Skeletal muscle satellite cell (primary cell): ENCODE results near the gene RAB21.
"Not testable (repeated sequence)": the region's sequence is repeated elsewhere in the genome, so short reads cannot be mapped to it uniquely, and the experiment has no call there.

Source experiments
- H3K27me3 ChIP-seq: 2 replicates; pipeline ENCODE4 v1.7.0; 2013; ENCODE audit warnings: low read length; ENCODE audit not compliant: control insufficient read depth, insufficient read depth
- H3K36me3 ChIP-seq: 2 replicates; pipeline ENCODE4 v1.7.0; 2013; ENCODE audit warnings: mild to moderate bottlenecking, control low read depth, low read length; ENCODE audit not compliant: insufficient read depth
- H3K4me1 ChIP-seq: 2 replicates; pipeline ENCODE4 v1.7.0; 2013; ENCODE audit warnings: low read length; ENCODE audit not compliant: control insufficient read depth, insufficient read depth
- H3K4me2 ChIP-seq: 2 replicates; pipeline ENCODE4 v1.7.0; 2013; ENCODE audit warnings: mild to moderate bottlenecking, low read length
- H3K4me3 ChIP-seq: 2 replicates; pipeline ENCODE4 v1.7.0; 2013; ENCODE audit warnings: low read length
- H3K9ac ChIP-seq: 2 replicates; pipeline ENCODE4 v1.7.0; 2013; ENCODE audit warnings: mild to moderate bottlenecking, low read depth, low read length, moderate library complexity
- H3K9me3 ChIP-seq: replicated peaks from 2 replicates; pipeline ENCODE4 v1.7.0; 2013; ENCODE audit warnings: mild to moderate bottlenecking, control low read depth, low read length

The RAB21 gene

DNA sequence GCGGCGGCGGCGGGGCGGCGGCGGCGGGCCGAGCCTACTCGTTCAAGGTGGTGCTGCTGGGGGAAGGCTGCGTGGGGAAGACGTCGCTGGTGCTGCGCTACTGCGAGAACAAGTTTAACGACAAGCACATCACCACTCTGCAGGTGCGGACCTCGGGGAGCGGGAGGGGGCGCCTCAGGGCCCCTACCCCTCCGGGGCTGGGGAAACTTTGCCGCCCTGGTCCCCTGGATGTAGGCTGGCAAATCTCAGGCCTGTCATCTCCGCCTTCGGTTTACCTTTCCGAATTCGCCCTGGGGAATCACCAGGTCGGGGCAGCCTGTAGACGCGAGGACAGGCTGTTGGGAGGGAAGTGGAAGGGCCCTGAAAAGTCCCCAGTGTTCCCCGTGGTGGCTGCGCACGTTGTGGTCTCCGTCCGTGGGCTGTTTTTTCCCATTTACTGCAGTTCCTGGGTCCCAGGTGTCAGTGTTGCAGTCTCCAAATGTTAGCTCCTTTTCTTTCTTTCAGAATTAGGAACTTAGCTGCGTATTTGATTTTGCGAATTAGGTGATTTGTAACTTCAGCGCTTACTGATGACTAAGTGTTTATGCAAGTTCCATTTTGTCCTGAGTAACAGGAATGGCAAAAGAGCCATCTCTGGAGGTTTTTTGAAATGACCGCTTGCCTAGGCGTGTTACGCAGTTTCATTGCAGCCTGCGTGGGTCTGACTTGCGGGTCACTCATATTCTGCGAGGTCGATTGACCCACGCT is 656 bp downstream of the RAB21 start:
- peaks cover 14% of the 10 kb centered on the region for H3K9me3 ChIP-seq
- H3K27me3 ChIP-seq: peaks cover 7% of the 10 kb centered on the region
- H3K4me1 ChIP-seq: peaks cover 9% of the 10 kb centered on the region
- H3K4me3 ChIP-seq: peak overlapping the region; percentile 78
- H3K9ac ChIP-seq: peak overlapping the region; percentile 93
- H3K36me3 ChIP-seq: peaks cover 32% of the 10 kb centered on the region
- peak overlapping the region; percentile 89 for H3K4me2 ChIP-seq

DNA sequence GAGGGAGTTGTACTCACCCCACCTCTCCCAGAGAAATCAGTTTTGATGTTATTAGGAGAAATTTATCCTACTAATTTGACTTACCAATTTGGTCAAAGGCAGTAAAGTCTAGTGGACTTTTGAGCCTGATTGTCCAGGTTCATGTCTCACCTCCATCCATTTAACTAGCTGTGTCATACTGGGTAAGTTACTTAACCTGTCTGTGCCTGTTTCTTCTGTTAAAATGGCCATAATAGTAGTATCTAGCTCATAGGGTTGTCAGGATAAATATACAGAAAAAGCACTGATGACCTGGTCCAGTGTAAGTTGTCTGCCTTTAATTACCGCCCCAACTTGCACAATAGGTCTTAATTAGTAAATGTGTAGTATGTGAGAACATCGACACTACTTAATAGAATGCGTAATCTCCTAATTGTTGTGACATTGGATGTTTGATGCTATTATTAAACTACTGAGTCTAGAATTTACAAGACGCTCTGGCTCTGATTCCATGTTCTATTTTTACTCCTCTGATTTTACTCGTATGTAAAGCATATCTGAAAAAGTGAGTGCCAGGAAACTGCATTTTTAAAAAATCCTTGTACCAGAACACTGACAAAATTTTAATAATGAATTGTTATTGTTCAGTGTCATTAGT is 1.5 kb downstream of the RAB21 start:
- Histone ChIP-seq H3K4me3 (peak overlapping the region; percentile 78), H3K9ac (peak overlapping the region; percentile 93), H3K27me3 (peaks cover 3% of the 10 kb centered on the region), H3K4me1 (peaks cover 9% of the 10 kb centered on the region), H3K36me3 (peaks cover 39% of the 10 kb centered on the region), H3K4me2 (peak overlapping the region; percentile 89), H3K9me3 (peaks cover 22% of the 10 kb centered on the region)

DNA sequence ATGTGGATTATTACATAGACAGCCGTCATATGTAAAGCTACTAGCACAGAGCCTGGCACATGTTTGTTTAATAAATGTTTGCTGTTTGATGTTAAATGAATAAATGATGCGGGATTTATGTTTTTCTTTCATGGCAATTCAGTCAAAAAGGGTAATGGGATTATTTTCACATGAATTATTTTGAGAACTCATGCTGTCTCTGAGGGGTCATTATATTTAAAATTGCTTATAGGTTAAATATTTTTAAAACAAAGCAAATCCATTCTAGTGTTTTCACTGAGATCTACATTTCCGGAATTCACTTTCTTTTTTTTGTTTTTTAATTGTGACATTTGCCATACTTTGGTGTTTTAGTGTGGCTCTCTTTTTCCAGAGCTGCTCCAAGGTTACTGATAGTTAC is 5.3 kb downstream of the RAB21 start:
- Histone ChIP-seq H3K36me3 (peaks cover 39% of the 10 kb centered on the region), H3K4me3 (no peak overlapping the region), H3K9ac (no peak overlapping the region), H3K4me2 (no peak overlapping the region), H3K4me1 (peaks cover 4% of the 10 kb centered on the region), H3K9me3 (peaks cover 22% of the 10 kb centered on the region), H3K27me3 (no peaks in the 10 kb centered on the region)

GRCh38 chr12:71760471-71760870 is 5.8 kb downstream of the RAB21 start:
- Histone ChIP-seq H3K27me3 (no peaks in the 10 kb centered on the region), H3K4me1 (peaks cover 4% of the 10 kb centered on the region), H3K9me3 (peaks cover 22% of the 10 kb centered on the region), H3K36me3 (peaks cover 39% of the 10 kb centered on the region), H3K9ac (no peak overlapping the region), H3K4me2 (no peak overlapping the region), H3K4me3 (no peak overlapping the region)

GRCh38 chr12:71761354-71761753 is 6.7 kb downstream of the RAB21 start:
- H3K4me3 ChIP-seq, H3K9ac ChIP-seq, H3K4me2 ChIP-seq, H3K27me3 ChIP-seq, H3K4me1 ChIP-seq: not testable (repeated sequence)
- H3K36me3 ChIP-seq: peaks cover 39% of the 10 kb centered on the region
- peaks cover 22% of the 10 kb centered on the region for H3K9me3 ChIP-seq

- Histone ChIP-seq H3K4me1 (no peaks in the 10 kb centered on the region), H3K4me3 (no peak overlapping the region), H3K27me3 (no peaks in the 10 kb centered on the region), H3K9me3 (peaks cover 22% of the 10 kb centered on the region), H3K4me2 (peak overlapping the region; percentile 44), H3K36me3 (peaks cover 23% of the 10 kb centered on the region), H3K9ac (no peak overlapping the region)
These were observed 9.2 kb downstream of the RAB21 start for GRCh38 chr12:71763677-71764379.

DNA sequence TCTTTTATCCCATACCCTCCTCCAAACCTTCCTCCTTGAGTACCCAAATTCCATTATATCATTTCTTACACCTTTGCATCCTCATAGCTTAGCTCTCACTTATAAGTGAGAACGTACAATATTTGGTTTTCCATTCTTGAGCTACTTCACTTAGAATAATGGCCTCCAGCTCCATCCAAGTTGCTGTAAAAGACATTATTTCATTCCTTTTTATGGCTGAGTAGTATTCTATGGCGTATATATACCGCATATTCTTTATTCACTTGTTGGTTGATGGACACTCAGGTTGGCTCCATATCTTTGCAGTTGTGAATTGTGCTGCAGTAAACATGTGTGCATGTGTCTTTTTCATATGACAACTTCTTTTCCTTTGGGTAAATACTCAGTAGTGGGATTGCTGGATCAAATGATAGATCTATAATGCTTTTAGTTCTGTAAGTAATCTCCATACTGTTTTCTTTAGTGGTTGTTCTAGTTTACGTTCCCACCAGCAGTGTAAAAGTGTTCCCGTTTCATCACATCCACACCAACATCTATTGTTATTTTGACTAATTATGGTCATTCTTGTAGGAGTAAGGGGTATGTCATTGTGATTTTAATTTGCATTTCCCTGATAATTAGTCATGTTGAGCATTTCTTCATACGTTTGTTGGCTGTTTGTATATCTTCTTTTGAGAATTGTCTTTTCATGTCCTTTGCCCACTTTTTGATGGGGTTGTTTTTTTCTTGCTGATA is 10.1 kb downstream of the RAB21 start:
- no peak overlapping the region for H3K4me3 ChIP-seq
- no peaks in the 10 kb centered on the region for H3K27me3 ChIP-seq
- H3K9me3 ChIP-seq: peaks cover 13% of the 10 kb centered on the region
- no peak overlapping the region for H3K9ac ChIP-seq
- H3K4me1 ChIP-seq: no peaks in the 10 kb centered on the region
- no peak overlapping the region for H3K4me2 ChIP-seq
- H3K36me3 ChIP-seq: peaks cover 13% of the 10 kb centered on the region

DNA sequence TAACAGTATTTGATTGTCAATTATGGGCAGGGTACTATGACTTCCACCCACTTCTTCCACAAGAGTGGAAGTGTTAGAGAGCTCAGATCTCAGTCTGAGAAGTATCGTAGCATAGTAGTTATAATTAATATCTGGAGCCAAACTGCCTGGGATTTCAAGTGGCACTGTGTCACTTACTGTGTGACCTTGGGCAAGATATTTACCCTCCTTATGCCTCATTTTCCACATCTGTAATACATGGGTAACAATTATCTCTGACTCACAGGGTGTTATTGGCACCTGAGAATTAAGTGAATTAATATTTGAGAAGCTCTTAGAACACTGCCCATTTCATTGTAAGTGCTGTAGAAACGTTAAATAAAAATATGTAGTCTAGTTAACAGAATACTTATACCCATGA is 11.5 kb downstream of the RAB21 start:
- Histone ChIP-seq H3K4me2 (no peak overlapping the region), H3K27me3 (no peaks in the 10 kb centered on the region), H3K36me3 (peaks cover 13% of the 10 kb centered on the region), H3K9ac (no peak overlapping the region), H3K9me3 (no peaks in the 10 kb centered on the region), H3K4me1 (no peaks in the 10 kb centered on the region), H3K4me3 (no peak overlapping the region)

- no peak overlapping the region for H3K4me2 ChIP-seq
- peaks cover 23% of the 10 kb centered on the region for H3K36me3 ChIP-seq
- no peak overlapping the region for H3K4me3 ChIP-seq
- no peaks in the 10 kb centered on the region for H3K4me1 ChIP-seq
- H3K9ac ChIP-seq: no peak overlapping the region
- H3K27me3 ChIP-seq: no peaks in the 10 kb centered on the region
- H3K9me3 ChIP-seq: no peaks in the 10 kb centered on the region
These were observed 12.5 kb downstream of the RAB21 start for GRCh38 chr12:71767183-71767582.

DNA sequence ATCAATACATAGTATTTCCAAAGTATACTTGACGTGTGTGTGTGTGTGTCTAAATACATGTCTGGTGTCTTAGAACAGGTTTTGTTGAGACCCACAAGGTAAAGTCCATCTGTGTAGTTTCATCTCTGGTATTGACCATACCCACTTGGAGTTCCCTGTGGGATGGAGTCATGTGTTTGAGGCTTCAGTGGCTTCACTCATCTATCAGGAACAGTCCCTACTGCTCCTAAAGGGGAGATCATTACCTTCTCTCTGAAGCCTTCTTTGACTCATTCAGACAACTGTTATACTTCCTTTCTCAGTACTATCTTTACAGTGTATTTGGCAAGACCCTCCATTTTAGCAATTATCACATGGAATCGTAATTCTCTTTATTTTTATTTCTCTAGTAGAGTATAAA is 14.2 kb downstream of the RAB21 start:
- Histone ChIP-seq H3K9me3 (no peaks in the 10 kb centered on the region), H3K4me3 (no peak overlapping the region), H3K9ac (no peak overlapping the region), H3K4me1 (no peaks in the 10 kb centered on the region), H3K36me3 (peaks cover 34% of the 10 kb centered on the region), H3K4me2 (no peak overlapping the region), H3K27me3 (no peaks in the 10 kb centered on the region)

DNA sequence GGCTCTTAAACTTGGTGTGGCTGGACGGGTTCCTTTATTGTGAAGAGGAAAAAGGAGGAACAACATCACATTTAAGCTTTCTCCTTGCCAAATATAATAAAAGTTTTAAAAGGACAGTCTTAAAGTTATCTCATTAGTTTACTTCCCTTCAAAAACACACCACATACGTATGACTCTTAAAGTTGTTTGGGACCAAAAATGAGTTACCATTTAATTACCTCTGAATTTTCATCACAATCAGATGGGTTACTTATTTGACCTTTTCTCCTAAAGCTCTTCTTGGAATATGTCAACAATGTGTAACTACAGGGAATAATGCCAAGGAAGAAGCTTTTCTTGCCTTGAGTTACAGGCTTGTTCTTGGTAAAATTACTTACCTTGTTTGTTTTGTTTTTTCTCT is 16.4 kb downstream of the RAB21 start:
- Histone ChIP-seq H3K9me3 (no peaks in the 10 kb centered on the region), H3K4me1 (no peaks in the 10 kb centered on the region), H3K27me3 (no peaks in the 10 kb centered on the region), H3K9ac (no peak overlapping the region), H3K36me3 (peaks cover 39% of the 10 kb centered on the region), H3K4me3 (no peak overlapping the region), H3K4me2 (no peak overlapping the region)
